Esophagus muscularis mucosa (tissue), 4 donors: ENCODE results near the gene HOXB1. TPM values are rescaled to one million over a fixed set of nuclear protein-coding genes. Genes with fewer than 3 reads are reported as not detected.

Experiments
- DNase-seq: peaks from one replicate; pipeline ENCODE4 v3.0.0-alpha.2; 2017; ENCODE audit errors: extremely low spot score
- H3K27ac ChIP-seq, 4 donors: fragments of 200-600 bp; sonication (generic); replicated peaks in 1 of 4; 1 replicate in 3 of 4; 2 replicates in 1 of 4; pipeline ENCODE4 v1.5.1; 2016 to 2019; ENCODE audit warnings: mild to moderate bottlenecking in 1 of 4
- H3K27me3 ChIP-seq, 4 donors: fragments of 200-600 bp; sonication (generic); one replicate each; pipeline versions ENCODE4 v1.5.1 to v1.6.0; 2016 to 2019
- H3K36me3 ChIP-seq, 4 donors: fragments of 200-600 bp; sonication (generic); one replicate each; pipeline ENCODE4 v1.5.1; 2016 to 2019
- H3K4me1 ChIP-seq, 4 donors: fragments of 200-600 bp; sonication (generic); one replicate each; pipeline ENCODE4 v1.5.1; 2016 to 2019
- H3K4me3 ChIP-seq, 4 donors: fragments of 200-600 bp; sonication (generic); 1 replicate in 2 of 4; 2 replicates in 2 of 4; pipeline ENCODE4 v1.5.1; 2016 to 2019; ENCODE audit warnings: mild to moderate bottlenecking in 4 of 4, moderate library complexity in 1 of 4
- H3K9me3 ChIP-seq, 4 donors: fragments of 200-600 bp; sonication (generic); 1 replicate in 3 of 4; 2 replicates in 1 of 4; pipeline ENCODE4 v1.5.1; 2016 to 2019
- EP300 ChIP-seq: sonication (generic); formaldehyde crosslinking; IDR thresholded peaks from one replicate; pipeline ENCODE4 v1.6.1; 2017; ENCODE audit warnings: antibody characterized with exemption
- POLR2A ChIP-seq: fragments of 450-650 bp; IDR thresholded peaks from one replicate; pipeline ENCODE4 v1.6.1; 2017; ENCODE audit warnings: antibody characterized with exemption, moderate library complexity, mild to moderate bottlenecking, low read depth
- POLR2AphosphoS5 ChIP-seq, 2 donors: sonication (generic); formaldehyde crosslinking; IDR thresholded peaks; one replicate each; pipeline ENCODE4 v1.6.1; 2017; ENCODE audit warnings: antibody characterized with exemption in 2 of 2
- WGBS: methylation state at CpG from one replicate; pipeline ENCODE4 v1.1.5; 2018; 5-methylcytosine and 5-hydroxymethylcytosine counted together
- intact Hi-C: fragments of 100-400 bp; cut with DNase I; formaldehyde crosslinking; loops from one replicate; pipeline ENCODE4 v1.15.1; 2023
- total RNA-seq, 4 donors: library from RNA; depleted of rRNA; stranded (reverse); fragments of >200 nt; gene quantifications; one replicate each; pipeline versions ENCODE4 v1.1.0 to v1.2.1, GENCODE V29; 2016
- TF ChIP-seq, protein P1 (sequence below), 3 experiments: fragments of 200-600 bp in 2 of 3; fragments of 450-650 bp in 1 of 3; sonication (generic) in 2 of 3; IDR thresholded peaks; one replicate each; pipeline ENCODE4 v1.5.1; 2017 to 2019; ENCODE audit warnings: antibody characterized with exemption in 3 of 3, mild to moderate bottlenecking in 2 of 3, moderate library complexity in 1 of 3

The HOXB1 gene
- total RNA-seq, 4 donors from 2014 or later = not detected

DNA sequence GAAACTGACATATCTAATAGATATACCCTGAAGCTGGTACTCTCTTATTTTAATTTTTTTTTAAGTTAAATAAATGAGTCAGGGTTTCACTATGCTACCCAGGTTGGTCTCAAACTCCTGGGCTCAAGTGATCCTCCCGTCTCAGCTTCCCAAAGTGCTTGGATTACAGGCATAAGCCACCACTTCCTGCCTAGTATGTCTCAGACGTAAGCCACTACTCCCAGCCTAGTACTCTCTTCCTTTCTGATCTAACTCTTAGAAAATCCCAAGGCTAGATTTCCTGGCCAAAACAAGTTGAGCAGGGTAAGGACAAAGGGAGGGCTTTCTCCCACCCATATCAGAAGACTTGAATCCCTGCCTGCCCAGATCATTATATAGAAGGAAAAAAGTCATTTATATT, 33.7 kb downstream of the HOXB1 start:
- Histone ChIP-seq H3K36me3 (no peaks in the 10 kb centered on the region), H3K9me3 (no peaks in the 10 kb centered on the region), H3K27ac (no peak overlapping the region), H3K4me1 (peaks cover 11 to 38% (median 27%) of the 10 kb centered on the region in 4 donors), H3K4me3 (no peak overlapping the region), H3K27me3 (no peaks in the 10 kb centered on the region)
- TF ChIP-seq POLR2A = no peak
- TF ChIP-seq POLR2AphosphoS5 (IDR thresholded peaks at IDR 0.05) = no peak
- TF ChIP-seq EP300 = no peak
- TF ChIP-seq, protein P1, sequence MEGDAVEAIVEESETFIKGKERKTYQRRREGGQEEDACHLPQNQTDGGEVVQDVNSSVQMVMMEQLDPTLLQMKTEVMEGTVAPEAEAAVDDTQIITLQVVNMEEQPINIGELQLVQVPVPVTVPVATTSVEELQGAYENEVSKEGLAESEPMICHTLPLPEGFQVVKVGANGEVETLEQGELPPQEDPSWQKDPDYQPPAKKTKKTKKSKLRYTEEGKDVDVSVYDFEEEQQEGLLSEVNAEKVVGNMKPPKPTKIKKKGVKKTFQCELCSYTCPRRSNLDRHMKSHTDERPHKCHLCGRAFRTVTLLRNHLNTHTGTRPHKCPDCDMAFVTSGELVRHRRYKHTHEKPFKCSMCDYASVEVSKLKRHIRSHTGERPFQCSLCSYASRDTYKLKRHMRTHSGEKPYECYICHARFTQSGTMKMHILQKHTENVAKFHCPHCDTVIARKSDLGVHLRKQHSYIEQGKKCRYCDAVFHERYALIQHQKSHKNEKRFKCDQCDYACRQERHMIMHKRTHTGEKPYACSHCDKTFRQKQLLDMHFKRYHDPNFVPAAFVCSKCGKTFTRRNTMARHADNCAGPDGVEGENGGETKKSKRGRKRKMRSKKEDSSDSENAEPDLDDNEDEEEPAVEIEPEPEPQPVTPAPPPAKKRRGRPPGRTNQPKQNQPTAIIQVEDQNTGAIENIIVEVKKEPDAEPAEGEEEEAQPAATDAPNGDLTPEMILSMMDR (IDR thresholded peaks at IDR 0.05) = no peak
- no peak for DNase-seq
- intact Hi-C loops = no loop called here
- WGBS = 60% methylated on average over 2 of the region's 2 CpGs

DNA sequence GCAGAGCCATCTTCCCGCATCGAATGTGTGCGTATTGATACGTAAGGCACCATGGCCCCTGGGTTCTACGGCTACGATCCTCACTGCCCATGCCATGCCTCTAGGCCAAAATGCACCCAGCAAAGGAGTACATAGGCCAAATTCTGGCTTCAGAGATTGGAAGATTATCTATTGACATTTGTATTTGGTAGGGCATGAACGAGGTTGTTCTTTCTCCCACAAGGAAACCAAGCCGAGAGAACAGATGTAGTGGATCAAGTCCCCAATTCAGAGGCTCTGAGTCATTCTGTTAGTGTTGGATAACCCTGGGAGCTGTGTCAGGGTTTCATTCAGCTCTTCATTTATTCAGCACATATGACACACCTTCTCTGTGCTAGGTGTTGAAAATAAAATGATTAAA, 36.5 kb downstream of the HOXB1 start:
- TF ChIP-seq EP300 = no peak
- no peak for TF ChIP-seq POLR2AphosphoS5 (IDR thresholded peaks at IDR 0.05)
- no peak for TF ChIP-seq POLR2A
- TF ChIP-seq, protein P1 (IDR thresholded peaks at IDR 0.05) = no peak
- intact Hi-C loops = loop anchor here (5.0 kb wide), 1 partner anchor 142 kb away; no protein-coding TSS in a partner anchor
- Histone ChIP-seq H3K4me1 (peaks cover 12 to 29% (median 19%) of the 10 kb centered on the region in 4 donors), H3K27ac (no peak overlapping the region), H3K4me3 (no peak overlapping the region), H3K36me3 (no peaks in the 10 kb centered on the region), H3K27me3 (no peaks in the 10 kb centered on the region), H3K9me3 (no peaks in the 10 kb centered on the region)
- WGBS = 78% methylated on average over 8 of the region's 8 CpGs
- DNase-seq = no peak

DNA sequence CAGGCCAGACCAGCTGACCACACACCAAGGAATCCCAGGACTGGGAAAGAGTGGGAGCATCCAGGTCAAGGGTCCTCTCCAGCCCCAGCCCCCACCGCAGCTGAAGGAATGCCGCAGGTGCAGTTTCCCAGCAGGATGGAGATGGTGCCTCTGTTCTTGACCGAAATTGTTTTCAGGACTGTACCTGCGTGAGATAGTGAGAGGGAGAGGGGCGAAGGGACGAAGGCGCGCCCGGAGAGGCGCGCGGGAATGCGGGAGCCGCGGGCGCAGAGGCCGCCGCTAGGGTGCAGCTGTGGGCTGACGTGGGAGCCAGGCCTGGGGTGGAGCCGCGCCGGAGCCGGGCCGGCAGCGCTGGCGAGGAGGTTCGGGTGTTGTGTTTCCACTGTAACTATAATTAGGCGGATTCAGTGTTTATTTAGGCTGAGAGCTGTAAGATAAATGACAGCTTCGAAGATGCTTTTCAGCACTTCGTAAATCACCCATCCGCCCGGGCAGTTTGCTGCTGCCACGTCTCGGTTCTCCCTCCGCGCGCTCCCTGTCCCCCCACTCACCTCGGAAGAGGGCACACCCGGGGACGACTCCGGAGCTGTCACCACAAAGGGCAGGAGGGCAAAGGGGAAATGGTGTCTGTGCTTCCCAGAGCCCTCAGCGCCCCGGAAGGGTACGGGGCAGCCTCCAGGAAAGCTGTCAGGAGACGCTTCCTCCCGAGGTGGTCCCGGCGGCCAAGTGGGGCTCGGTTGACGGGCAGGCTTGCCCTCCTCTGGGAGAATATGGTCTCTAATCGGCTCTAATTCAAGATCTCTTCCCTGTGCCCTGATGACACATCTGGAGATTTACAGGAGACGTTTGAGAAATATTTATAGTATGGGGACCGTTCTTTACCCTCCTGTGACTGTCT, 38.2 kb downstream of the HOXB1 start:
- intact Hi-C loops = loop anchor here (2.0 to 5.0 kb wide), 3 partner anchors 48 to 140 kb away; no protein-coding TSS in a partner anchor
- Histone ChIP-seq H3K27me3 (no peaks in the 10 kb centered on the region), H3K36me3 (no peaks in the 10 kb centered on the region), H3K27ac (peak overlapping the region; percentile 45 to 63 (median 52)), H3K9me3 (no peaks in the 10 kb centered on the region), H3K4me1 (peaks cover 12 to 29% (median 18%) of the 10 kb centered on the region in 4 donors), H3K4me3 (peak overlapping the region; percentile 40 to 55 (median 44))
- peak; percentile 7 to 70 for TF ChIP-seq POLR2AphosphoS5 (IDR thresholded peaks at IDR 0.05)
- TF ChIP-seq, protein P1 (IDR thresholded peaks at IDR 0.05) = peak in 2 of 3 experiments; percentile 92 to 95
- TF ChIP-seq POLR2A = no peak
- TF ChIP-seq EP300 = no peak
- DNase-seq = no peak
- WGBS = 11% methylated on average over 29 of the region's 53 CpGs

DNA sequence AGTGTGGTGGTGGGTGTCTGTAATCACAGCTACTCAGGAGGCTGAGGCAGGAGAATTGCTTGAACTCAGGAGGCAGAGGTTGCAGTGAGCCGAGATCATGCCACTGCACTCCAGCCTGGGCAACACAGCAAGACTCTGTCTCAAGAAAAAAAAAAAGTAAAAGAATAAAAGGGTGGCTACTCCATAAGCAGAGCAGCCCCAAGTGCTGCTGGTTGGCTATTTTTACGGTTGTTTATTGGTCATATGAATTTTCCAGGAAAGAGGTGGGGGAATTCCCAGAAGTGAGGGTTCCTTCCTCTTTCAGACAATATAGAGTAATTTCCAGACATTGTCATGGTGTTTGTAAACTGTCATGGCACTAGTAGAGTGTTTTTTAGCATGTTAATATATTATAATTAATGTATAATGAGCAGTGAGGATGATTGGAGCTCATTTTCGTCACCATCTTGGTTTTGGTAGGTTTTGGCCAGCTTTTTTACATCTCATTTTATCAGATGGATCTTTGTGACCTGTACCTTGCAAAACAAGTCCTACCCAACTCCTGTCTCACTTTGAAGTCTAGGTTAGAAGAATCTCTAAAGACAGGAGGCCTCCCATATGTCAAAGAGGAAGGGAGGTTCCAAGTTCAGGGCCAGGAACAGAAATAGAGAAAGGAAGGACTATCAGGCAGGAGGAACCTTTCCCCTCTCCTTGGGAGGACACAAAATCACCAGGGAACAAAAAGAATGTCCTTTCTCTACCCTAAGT, 39.1 kb downstream of the HOXB1 start:
- no peak overlapping the region for H3K27ac ChIP-seq
- peaks cover 12 to 29% (median 18%) of the 10 kb centered on the region in 4 donors for H3K4me1 ChIP-seq
- no peaks in the 10 kb centered on the region for H3K36me3 ChIP-seq
- no peak overlapping the region for H3K4me3 ChIP-seq
- 82% methylated on average over 3 of the region's 3 CpGs for WGBS
- intact Hi-C loops = loop anchor here (2.0 to 5.0 kb wide), 3 partner anchors 49 to 139 kb away; no protein-coding TSS in a partner anchor
- H3K9me3 ChIP-seq = no peaks in the 10 kb centered on the region
- no peak for TF ChIP-seq EP300
- TF ChIP-seq, protein P1 (IDR thresholded peaks at IDR 0.05) = no peak
- no peak for TF ChIP-seq POLR2AphosphoS5 (IDR thresholded peaks at IDR 0.05)
- TF ChIP-seq POLR2A = no peak
- no peak for DNase-seq
- no peaks in the 10 kb centered on the region for H3K27me3 ChIP-seq
